Breast epithelium (tissue), 4 donors: ENCODE results near the gene FAS. TPM values are rescaled to one million over a fixed set of nuclear protein-coding genes. Genes with fewer than 3 reads are reported as not detected.
A peak's percentile ranks its signal among the peaks of the same experiment; 100 is the strongest.

Experiments
- DNase-seq, 2 donors: peaks; one replicate each; pipeline ENCODE4 v3.0.0-alpha.2; 2019; ENCODE audit warnings: low spot score in 2 of 2
- H3K27ac ChIP-seq, 2 donors: fragments of 200-600 bp; sonication (generic) in 1 of 2; one replicate each; pipeline ENCODE4 v1.5.1; 2016 to 2019; ENCODE audit warnings: mild to moderate bottlenecking in 1 of 2
- H3K27me3 ChIP-seq, 2 donors: fragments of 200-600 bp; sonication (generic) in 1 of 2; one replicate each; pipeline versions ENCODE4 v1.5.1 to v1.6.0; 2017 to 2019; ENCODE audit warnings: control low read depth in 1 of 2, mild to moderate bottlenecking in 1 of 2
- H3K36me3 ChIP-seq: fragments of 200-600 bp; one replicate; pipeline ENCODE4 v1.5.1; 2019
- H3K4me1 ChIP-seq, 2 donors: fragments of 200-600 bp; sonication (generic); one replicate each; pipeline ENCODE4 v1.5.1; 2016 to 2019; ENCODE audit warnings: control low read depth in 1 of 2
- H3K4me3 ChIP-seq, 3 donors: fragments of 200-600 bp; sonication (generic); 1 replicate in 2 of 3; 2 replicates in 1 of 3; pipeline ENCODE4 v1.5.1; 2016 to 2019; ENCODE audit warnings: mild to moderate bottlenecking in 3 of 3, moderate library complexity in 2 of 3
- H3K9me3 ChIP-seq, 2 donors: fragments of 200-600 bp; sonication (generic) in 1 of 2; one replicate each; pipeline ENCODE4 v1.5.1; 2016 to 2019; ENCODE audit warnings: control low read depth in 1 of 2
- CTCF ChIP-seq, 3 donors: fragments of 450-650 bp; IDR thresholded peaks; one replicate each; pipeline ENCODE4 v1.5.1; 2016 to 2017; ENCODE audit warnings: antibody characterized with exemption in 3 of 3, mild to moderate bottlenecking in 3 of 3, moderate library complexity in 3 of 3
- POLR2A ChIP-seq: fragments of 450-650 bp; IDR thresholded peaks from one replicate; pipeline ENCODE4 v1.6.1; 2016; ENCODE audit warnings: antibody characterized with exemption, mild to moderate bottlenecking, moderate library complexity
- POLR2AphosphoS5 ChIP-seq, 3 donors: sonication (generic); formaldehyde crosslinking; IDR thresholded peaks; one replicate each; pipeline ENCODE4 v1.6.1; 2017; ENCODE audit warnings: antibody characterized with exemption in 3 of 3
- intact Hi-C: fragments of 100-400 bp; cut with DNase I; formaldehyde crosslinking; loops from one replicate; pipeline ENCODE4 v1.15.1; 2023; ENCODE audit warnings: low total_unique reads
- total RNA-seq, 3 donors: library from RNA; depleted of rRNA; stranded (reverse); fragments of >200 nt; gene quantifications; one replicate each; pipeline ENCODE4 v1.1.0, GENCODE V29; 2016

FAS gene
- total RNA-seq, 3 donors from 2014 or later, result 26.9 to 51.5 (median 47.3) TPM

- Histone ChIP-seq H3K27me3 (no peaks in the 10 kb centered on the region), H3K36me3 (no peaks in the 10 kb centered on the region), H3K4me1 (peaks cover 3 to 4% of the 10 kb centered on the region in 2 donors), H3K9me3 (no peaks in the 10 kb centered on the region), H3K27ac (peak overlapping the region; percentile 33 to 59), H3K4me3 (no peak overlapping the region)
- intact Hi-C loops, result no loop called here
- TF ChIP-seq CTCF (IDR thresholded peaks at IDR 0.05), result no peak
- no peak for TF ChIP-seq POLR2AphosphoS5 (IDR thresholded peaks at IDR 0.05)
- no peak for TF ChIP-seq POLR2A
- DNase-seq, result no peak
These were observed 6.1 kb upstream of the FAS start for GRCh38 chr10:88984525-88984924.

- Histone ChIP-seq H3K4me3 (no peak overlapping the region), H3K4me1 (peaks cover 0 to 5% of the 10 kb centered on the region in 2 donors)
- TF ChIP-seq POLR2AphosphoS5 (IDR thresholded peaks at IDR 0.05), result no peak
- no peak for TF ChIP-seq POLR2A
- TF ChIP-seq CTCF (IDR thresholded peaks at IDR 0.05), result peak; percentile 68 to 80 (median 77)
These were observed 3.9 kb upstream of the FAS start for GRCh38 chr10:88986549-88987242.

GRCh38 chr10:88987243-88987725 is 3.3 kb upstream of the FAS start:
- peak overlapping the region; percentile 19 to 64 for H3K27ac ChIP-seq
- peaks cover 3 to 5% of the 10 kb centered on the region in 2 donors for H3K4me1 ChIP-seq
- H3K4me3 ChIP-seq, result no peak overlapping the region
- intact Hi-C loops, result no loop called here
- no peaks in the 10 kb centered on the region for H3K27me3 ChIP-seq
- DNase-seq, result no peak
- TF ChIP-seq POLR2AphosphoS5 (IDR thresholded peaks at IDR 0.05), result no peak
- TF ChIP-seq POLR2A, result no peak
- no peak for TF ChIP-seq CTCF (IDR thresholded peaks at IDR 0.05)
- H3K9me3 ChIP-seq, result no peaks in the 10 kb centered on the region
- no peaks in the 10 kb centered on the region for H3K36me3 ChIP-seq

More at GRCh38 chr10:88986549-88987242, 3.9 kb upstream of the FAS start:
- Histone ChIP-seq H3K27ac (peak overlapping the region in 1 of 2 donors; percentile 48), H3K36me3 (no peaks in the 10 kb centered on the region), H3K9me3 (no peaks in the 10 kb centered on the region), H3K27me3 (no peaks in the 10 kb centered on the region)
- DNase-seq, result no peak
- intact Hi-C loops, result no loop called here

- Histone ChIP-seq H3K4me1 (peaks cover 5 to 7% of the 10 kb centered on the region in 2 donors), H3K27me3 (no peaks in the 10 kb centered on the region), H3K27ac (peak overlapping the region in 1 of 2 donors; percentile 19), H3K4me3 (no peak overlapping the region), H3K9me3 (no peaks in the 10 kb centered on the region), H3K36me3 (no peaks in the 10 kb centered on the region)
- TF ChIP-seq POLR2AphosphoS5 (IDR thresholded peaks at IDR 0.05), result no peak
- TF ChIP-seq CTCF (IDR thresholded peaks at IDR 0.05), result no peak
- TF ChIP-seq POLR2A, result no peak
- intact Hi-C loops, result no loop called here
- DNase-seq, result no peak
These were observed 2.8 kb upstream of the FAS start for GRCh38 chr10:88987840-88988239.

GRCh38 chr10:88989423-88989822 is 1.2 kb upstream of the FAS start:
- Histone ChIP-seq H3K27ac (peak overlapping the region; percentile 98 to 99), H3K4me3 (peak overlapping the region; percentile 90 to 98 (median 94)), H3K4me1 (peaks cover 5 to 10% of the 10 kb centered on the region in 2 donors), H3K36me3 (no peaks in the 10 kb centered on the region), H3K27me3 (no peaks in the 10 kb centered on the region), H3K9me3 (no peaks in the 10 kb centered on the region)
- DNase-seq, result no peak
- TF ChIP-seq POLR2AphosphoS5 (IDR thresholded peaks at IDR 0.05) (no peak), CTCF (IDR thresholded peaks at IDR 0.05) (no peak), POLR2A (no peak)
- intact Hi-C loops, result no loop called here
